Astrocyte (in vitro differentiated cells and primary cell): ENCODE results near the gene USP11. TPM values are rescaled to one million over a fixed set of nuclear protein-coding genes. Genes with fewer than 3 reads are reported as not detected.
"Not testable (repeated sequence)": the region's sequence is repeated elsewhere in the genome, so short reads cannot be mapped to it uniquely, and the experiment has no call there.

Source experiments
- DNase-seq: peaks from one replicate; pipeline ENCODE4 v3.0.0-alpha.2; 2010; ENCODE audit warnings: low read depth
- FAIRE-seq: peaks from 2 replicates; lab custom pipeline; 2011; peaks lifted over from hg19 to GRCh38; lab: Jason Lieb, UNC
- H2AFZ ChIP-seq: 2 replicates; pipeline ENCODE4 v1.6.0; 2012; ENCODE audit warnings: low read depth, low read length, inconsistent platforms
- H3K27ac ChIP-seq: 2 replicates; pipeline ENCODE4 v1.5.1; 2011; ENCODE audit warnings: low read depth, low read length, inconsistent platforms
- H3K27me3 ChIP-seq: 2 replicates; pipeline ENCODE4 v1.6.0; 2011; ENCODE audit warnings: low read length, inconsistent platforms; ENCODE audit not compliant: insufficient read depth
- H3K36me3 ChIP-seq: 2 replicates; pipeline ENCODE4 v1.5.1; 2011; ENCODE audit warnings: low read length, inconsistent platforms; ENCODE audit not compliant: insufficient read depth
- H3K4me1 ChIP-seq: 2 replicates; pipeline ENCODE4 v1.5.1; 2011; ENCODE audit warnings: low read length, inconsistent platforms; ENCODE audit not compliant: insufficient read depth
- H3K4me2 ChIP-seq: 2 replicates; pipeline ENCODE4 v1.6.0; 2012; ENCODE audit warnings: low read length, inconsistent platforms
- H3K4me3 ChIP-seq: 2 replicates; pipeline ENCODE4 v1.5.1; 2011; ENCODE audit warnings: low read depth, mild to moderate bottlenecking, low read length, inconsistent platforms; ENCODE audit not compliant: insufficient read depth
- H3K79me2 ChIP-seq: 2 replicates; pipeline ENCODE4 v1.6.0; 2012; ENCODE audit warnings: mild to moderate bottlenecking, low read length, inconsistent platforms; ENCODE audit not compliant: insufficient read depth
- H3K9ac ChIP-seq: 2 replicates; pipeline ENCODE4 v1.6.0; 2012; ENCODE audit warnings: mild to moderate bottlenecking, low read length, inconsistent platforms
- H3K9me3 ChIP-seq: 2 replicates; pipeline ENCODE4 v1.5.1; 2012; ENCODE audit warnings: low read depth, mild to moderate bottlenecking, low read length, inconsistent platforms; ENCODE audit not compliant: insufficient read depth
- H4K20me1 ChIP-seq: 2 replicates; pipeline ENCODE4 v1.6.0; 2012; ENCODE audit warnings: low read length, inconsistent platforms; ENCODE audit not compliant: insufficient read depth
- H3K27ac Mint-ChIP-seq: one replicate; pipeline ENCODE4 v1.8.0; 2021; ENCODE audit warnings: mild to moderate bottlenecking, mixed read lengths; ENCODE audit not compliant: unreplicated experiment
- H3K27me3 Mint-ChIP-seq: one replicate; pipeline ENCODE4 v1.8.0; 2021; ENCODE audit warnings: low read depth, mixed read lengths; ENCODE audit not compliant: unreplicated experiment
- H3K36me3 Mint-ChIP-seq: one replicate; pipeline ENCODE4 v1.8.0; 2021; ENCODE audit warnings: low read depth, mixed read lengths; ENCODE audit not compliant: unreplicated experiment
- H3K4me1 Mint-ChIP-seq: one replicate; pipeline ENCODE4 v1.8.0; 2021; ENCODE audit warnings: low read depth, mixed read lengths; ENCODE audit not compliant: unreplicated experiment
- H3K4me3 Mint-ChIP-seq: one replicate; pipeline ENCODE4 v1.8.0; 2021; ENCODE audit warnings: mild to moderate bottlenecking, moderate library complexity, mixed read lengths; ENCODE audit not compliant: unreplicated experiment
- H3K9me3 Mint-ChIP-seq: one replicate; pipeline ENCODE4 v1.8.0; 2021; ENCODE audit warnings: mild to moderate bottlenecking, mixed read lengths; ENCODE audit not compliant: unreplicated experiment
- EZH2 ChIP-seq: IDR thresholded peaks from 2 replicates; pipeline ENCODE4 v1.6.1; 2012; ENCODE audit warnings: mild to moderate bottlenecking, low read length, inconsistent platforms; ENCODE audit not compliant: insufficient read depth
- total RNA-seq: library from RNA; stranded (reverse); gene quantifications from 2 replicates; pipeline ENCODE4 v1.2.1, GENCODE V29; 2021
- TF ChIP-seq, protein P1 (sequence below): IDR thresholded peaks from 2 replicates; pipeline ENCODE4 v1.5.1; 2011; ENCODE audit warnings: low read depth, mild to moderate bottlenecking, inconsistent platforms, low read length, moderate library complexity; ENCODE audit not compliant: insufficient read depth

Gene USP11
- total RNA-seq, 1 donor from 2014 or later: 75.7 TPM

DNA sequence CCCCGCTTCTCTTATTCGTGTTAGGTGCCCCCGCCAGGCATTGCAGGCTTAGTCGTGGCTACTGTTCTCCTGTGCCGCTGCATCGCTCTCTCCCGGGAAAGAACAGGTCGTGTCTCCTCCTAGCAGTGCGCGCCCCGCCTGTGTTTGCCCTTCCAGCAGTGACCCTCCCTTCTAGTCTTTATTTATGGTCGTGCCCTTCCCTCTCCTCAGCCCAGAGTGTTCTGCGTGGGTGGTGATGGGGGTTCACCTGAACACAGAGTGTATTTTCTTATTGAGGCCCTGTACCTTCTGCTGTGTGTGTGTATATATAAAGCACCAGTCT, 15.2 kb downstream of the USP11 start:
- peaks cover 4% of the 10 kb centered on the region for H3K4me1 ChIP-seq
- no peaks in the 10 kb centered on the region for H3K9me3 ChIP-seq
- peaks cover 3% of the 10 kb centered on the region for H3K9me3 Mint-ChIP-seq
- H3K4me2 ChIP-seq: no peak overlapping the region
- H3K4me1 Mint-ChIP-seq: peaks cover 2% of the 10 kb centered on the region
- H3K27ac Mint-ChIP-seq: peak overlapping the region; percentile 19
- DNase-seq (no peak), FAIRE-seq (no peak)
- H4K20me1 ChIP-seq: no peaks in the 10 kb centered on the region
- no peak for TF ChIP-seq EZH2
- TF ChIP-seq, protein P1, sequence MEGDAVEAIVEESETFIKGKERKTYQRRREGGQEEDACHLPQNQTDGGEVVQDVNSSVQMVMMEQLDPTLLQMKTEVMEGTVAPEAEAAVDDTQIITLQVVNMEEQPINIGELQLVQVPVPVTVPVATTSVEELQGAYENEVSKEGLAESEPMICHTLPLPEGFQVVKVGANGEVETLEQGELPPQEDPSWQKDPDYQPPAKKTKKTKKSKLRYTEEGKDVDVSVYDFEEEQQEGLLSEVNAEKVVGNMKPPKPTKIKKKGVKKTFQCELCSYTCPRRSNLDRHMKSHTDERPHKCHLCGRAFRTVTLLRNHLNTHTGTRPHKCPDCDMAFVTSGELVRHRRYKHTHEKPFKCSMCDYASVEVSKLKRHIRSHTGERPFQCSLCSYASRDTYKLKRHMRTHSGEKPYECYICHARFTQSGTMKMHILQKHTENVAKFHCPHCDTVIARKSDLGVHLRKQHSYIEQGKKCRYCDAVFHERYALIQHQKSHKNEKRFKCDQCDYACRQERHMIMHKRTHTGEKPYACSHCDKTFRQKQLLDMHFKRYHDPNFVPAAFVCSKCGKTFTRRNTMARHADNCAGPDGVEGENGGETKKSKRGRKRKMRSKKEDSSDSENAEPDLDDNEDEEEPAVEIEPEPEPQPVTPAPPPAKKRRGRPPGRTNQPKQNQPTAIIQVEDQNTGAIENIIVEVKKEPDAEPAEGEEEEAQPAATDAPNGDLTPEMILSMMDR: no peak
- no peak overlapping the region for H3K4me3 Mint-ChIP-seq
- peaks cover 5% of the 10 kb centered on the region for H3K36me3 Mint-ChIP-seq
- H2AFZ ChIP-seq: no peak overlapping the region
- H3K27ac ChIP-seq: no peak overlapping the region
- no peaks in the 10 kb centered on the region for H3K27me3 Mint-ChIP-seq
- H3K4me3 ChIP-seq: no peak overlapping the region
- no peaks in the 10 kb centered on the region for H3K27me3 ChIP-seq
- no peak overlapping the region for H3K9ac ChIP-seq
- peaks cover 9% of the 10 kb centered on the region for H3K36me3 ChIP-seq
- H3K79me2 ChIP-seq: no peaks in the 10 kb centered on the region

DNA sequence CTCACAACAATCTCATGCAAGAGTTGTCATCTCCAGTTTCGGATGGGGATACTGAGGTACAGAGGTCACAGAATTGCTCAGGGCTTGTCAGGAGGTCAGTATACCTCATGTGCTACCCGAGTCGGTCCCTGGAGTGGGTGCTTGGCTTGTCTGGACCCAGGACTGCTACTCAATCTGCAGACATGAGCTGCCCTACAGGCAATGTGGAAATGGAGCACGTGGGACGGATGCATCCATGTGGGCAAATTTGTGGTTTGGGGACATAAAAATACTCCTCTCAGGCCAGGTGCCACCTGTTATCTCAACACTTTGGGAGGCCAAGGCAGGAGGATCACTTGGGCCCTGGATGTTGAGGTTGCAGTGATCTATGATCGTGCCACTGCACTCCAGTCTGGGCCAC, 15.8 kb downstream of the USP11 start:
- H2AFZ ChIP-seq: no peak overlapping the region
- Mint-ChIP-seq H3K9me3 (peaks cover 3% of the 10 kb centered on the region), H3K4me3 (no peak overlapping the region), H3K27me3 (no peaks in the 10 kb centered on the region), H3K36me3 (peaks cover 5% of the 10 kb centered on the region), H3K27ac (no peak overlapping the region), H3K4me1 (peaks cover 2% of the 10 kb centered on the region)
- peaks cover 7% of the 10 kb centered on the region for H3K36me3 ChIP-seq
- no peak overlapping the region for H3K27ac ChIP-seq
- DNase-seq: no peak
- no peak overlapping the region for H3K4me2 ChIP-seq
- no peak for FAIRE-seq
- TF ChIP-seq EZH2: no peak
- TF ChIP-seq, protein P1: no peak
- no peaks in the 10 kb centered on the region for H3K79me2 ChIP-seq
- no peaks in the 10 kb centered on the region for H3K27me3 ChIP-seq
- H3K4me3 ChIP-seq: no peak overlapping the region
- H4K20me1 ChIP-seq: no peaks in the 10 kb centered on the region
- H3K9me3 ChIP-seq: no peaks in the 10 kb centered on the region
- H3K9ac ChIP-seq: no peak overlapping the region
- peaks cover 4% of the 10 kb centered on the region for H3K4me1 ChIP-seq

DNA sequence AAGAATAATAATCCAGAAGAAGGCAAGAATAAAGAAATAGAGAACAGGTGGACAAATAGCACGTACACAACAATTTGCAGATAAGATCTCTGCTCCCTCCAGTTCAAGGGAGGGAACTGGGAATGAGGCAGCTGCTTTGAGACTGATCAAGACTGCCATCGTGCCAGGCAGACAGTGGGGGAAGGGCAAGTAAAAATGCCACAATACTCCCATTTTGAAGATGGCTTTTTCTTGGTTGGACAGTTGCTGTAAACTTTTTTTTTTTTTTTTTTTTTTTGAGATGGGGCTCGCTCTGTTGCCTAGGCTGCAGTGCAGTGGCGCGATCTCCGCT, 17.2 kb downstream of the USP11 start:
- no peak overlapping the region for H3K9ac ChIP-seq
- no peaks in the 10 kb centered on the region for H4K20me1 ChIP-seq
- H3K9me3 ChIP-seq: no peaks in the 10 kb centered on the region
- no peak overlapping the region for H3K4me3 Mint-ChIP-seq
- peaks cover 4% of the 10 kb centered on the region for H3K4me1 ChIP-seq
- H3K4me2 ChIP-seq: no peak overlapping the region
- no peaks in the 10 kb centered on the region for H3K79me2 ChIP-seq
- H2AFZ ChIP-seq: no peak overlapping the region
- TF ChIP-seq, protein P1: no peak
- no peak for TF ChIP-seq EZH2
- DNase-seq (no peak), FAIRE-seq (no peak)
- peaks cover 2% of the 10 kb centered on the region for H3K4me1 Mint-ChIP-seq
- H3K27me3 Mint-ChIP-seq: no peaks in the 10 kb centered on the region
- no peak overlapping the region for H3K4me3 ChIP-seq
- peaks cover 5% of the 10 kb centered on the region for H3K36me3 Mint-ChIP-seq
- H3K36me3 ChIP-seq: peaks cover 7% of the 10 kb centered on the region
- no peak overlapping the region for H3K27ac ChIP-seq
- peaks cover 6% of the 10 kb centered on the region for H3K9me3 Mint-ChIP-seq
- H3K27ac Mint-ChIP-seq: no peak overlapping the region
- no peaks in the 10 kb centered on the region for H3K27me3 ChIP-seq

DNA sequence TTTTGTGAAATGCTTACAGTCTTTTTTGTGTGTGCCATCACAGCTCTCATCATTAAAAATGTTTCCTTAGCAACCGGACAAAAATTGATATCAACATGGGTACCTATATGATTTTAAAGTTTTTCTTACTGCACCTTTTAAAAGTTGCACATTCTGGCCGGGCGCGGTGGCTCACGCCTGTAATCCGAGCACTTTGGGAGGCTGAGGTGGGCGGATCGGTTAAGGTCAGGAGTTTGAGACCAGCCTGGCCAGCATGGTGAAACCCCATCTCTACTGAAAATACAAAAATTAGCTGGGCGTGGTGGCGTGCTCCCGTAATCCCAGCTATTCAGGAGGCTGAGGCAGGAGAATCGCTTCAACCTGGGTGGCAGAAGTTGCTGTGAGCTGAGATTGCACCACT, 24.8 kb downstream of the USP11 start:
- H3K27me3 ChIP-seq, FAIRE-seq, H3K27me3 Mint-ChIP-seq, H3K4me3 ChIP-seq, H4K20me1 ChIP-seq, H3K4me3 Mint-ChIP-seq, H3K27ac ChIP-seq, H3K4me2 ChIP-seq, H3K4me1 ChIP-seq, H3K79me2 ChIP-seq, DNase-seq, H3K36me3 ChIP-seq, H3K9me3 ChIP-seq, H3K9ac ChIP-seq, H3K9me3 Mint-ChIP-seq, H3K36me3 Mint-ChIP-seq, H2AFZ ChIP-seq, H3K27ac Mint-ChIP-seq, H3K4me1 Mint-ChIP-seq: not testable (repeated sequence)
